GM19397 (cell line): ENCODE data around the gene TEX54.

ENCODE experiments used
- ATAC-seq: cut with Tn5 transposase; IDR thresholded peaks from one replicate; pipeline ENCODE4 v1.9.1; 2021; ENCODE audit warnings: mild to moderate bottlenecking, moderate library complexity; ENCODE audit not compliant: unreplicated experiment

The TEX54 gene

GRCh38 chr11:62789576-62789975 lies 43.1 kb downstream of the TEX54 start:
- ATAC-seq, result no peak

- ATAC-seq, result no peak
These were observed 43.6 kb downstream of the TEX54 start for GRCh38 chr11:62788991-62789390.

DNA sequence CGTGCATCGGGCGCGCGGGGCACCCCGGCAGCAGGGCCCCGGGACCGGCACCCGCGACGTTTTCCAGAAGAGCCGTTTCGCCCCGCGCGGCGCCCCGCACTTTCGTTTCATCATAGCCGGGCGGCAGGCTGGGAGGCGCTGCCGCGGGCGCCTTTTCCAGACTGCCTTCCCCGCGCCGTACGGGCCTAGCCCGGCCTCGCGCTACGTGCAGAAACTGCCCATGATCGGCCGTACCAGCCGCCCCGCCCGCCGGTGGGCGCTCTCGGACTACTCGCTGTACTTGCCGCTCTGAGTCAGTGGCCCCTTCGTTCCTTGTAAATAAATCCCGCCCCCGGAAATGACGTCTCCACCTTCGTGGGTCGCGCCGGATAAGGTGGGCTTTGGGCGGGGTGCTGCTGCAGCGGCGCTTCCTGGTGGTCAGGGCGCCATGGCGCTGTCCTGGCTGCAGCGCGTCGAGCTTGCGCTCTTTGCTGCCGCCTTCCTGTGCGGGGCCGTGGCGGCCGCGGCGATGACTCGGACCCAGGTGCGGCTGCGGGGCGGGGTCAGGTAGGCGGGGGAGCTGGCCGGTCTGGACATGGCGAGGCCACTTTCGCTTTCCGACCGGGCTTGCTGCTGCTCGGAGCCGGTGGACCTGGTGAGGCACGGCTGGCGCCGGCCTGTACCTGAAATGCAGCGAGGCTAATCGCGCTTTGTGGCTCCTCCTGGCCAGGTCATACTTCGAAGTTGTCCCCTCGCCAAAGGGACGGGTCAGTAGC lies 45.5 kb downstream of the TEX54 start, which contains the start of gene TMEM179B:
TMEM179B (plus strand) TSS at position 398 of the 755 bp plus-strand sequence; CDS start at position 428, 30 bp downstream.
- peak; percentile 68 for ATAC-seq

DNA sequence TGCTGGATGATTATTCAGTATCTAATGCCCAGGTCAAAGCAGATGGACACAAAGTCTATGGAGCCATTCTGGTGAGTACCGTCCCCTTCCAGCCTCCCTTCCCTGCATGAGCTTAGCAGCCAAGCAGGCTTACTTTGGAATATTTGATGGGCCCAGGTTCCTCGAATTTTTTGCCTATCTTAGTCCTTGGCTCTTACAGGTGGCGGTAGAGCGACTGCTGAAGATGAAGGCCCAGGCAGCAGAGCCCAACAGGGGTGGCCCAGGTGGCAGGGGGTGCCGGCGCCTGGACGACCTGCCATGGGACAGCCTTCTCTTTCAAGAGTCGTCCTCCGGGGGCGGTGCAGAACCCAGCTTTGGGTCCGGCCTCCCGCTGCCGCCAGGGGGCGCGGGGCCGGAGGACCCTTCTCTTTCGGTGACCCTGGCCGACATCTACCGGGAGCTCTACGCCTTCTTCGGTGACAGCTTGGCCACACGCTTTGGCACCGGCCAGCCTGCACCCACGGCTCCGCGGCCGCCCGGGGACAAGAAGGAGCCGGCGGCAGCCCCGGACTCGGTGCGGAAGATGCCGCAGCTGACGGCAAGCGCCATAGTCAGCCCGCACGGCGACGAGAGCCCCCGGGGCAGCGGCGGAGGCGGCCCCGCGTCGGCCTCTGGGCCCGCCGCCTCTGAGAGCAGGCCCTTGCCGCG lies 46.2 kb downstream of the TEX54 start:
- peak; percentile 70 for ATAC-seq

GRCh38 chr11:62782753-62783152 lies 49.9 kb downstream of the TEX54 start:
- no peak for ATAC-seq
